ENCODE results near the gene ANKRD13B.

Gene ANKRD13B

DNA sequence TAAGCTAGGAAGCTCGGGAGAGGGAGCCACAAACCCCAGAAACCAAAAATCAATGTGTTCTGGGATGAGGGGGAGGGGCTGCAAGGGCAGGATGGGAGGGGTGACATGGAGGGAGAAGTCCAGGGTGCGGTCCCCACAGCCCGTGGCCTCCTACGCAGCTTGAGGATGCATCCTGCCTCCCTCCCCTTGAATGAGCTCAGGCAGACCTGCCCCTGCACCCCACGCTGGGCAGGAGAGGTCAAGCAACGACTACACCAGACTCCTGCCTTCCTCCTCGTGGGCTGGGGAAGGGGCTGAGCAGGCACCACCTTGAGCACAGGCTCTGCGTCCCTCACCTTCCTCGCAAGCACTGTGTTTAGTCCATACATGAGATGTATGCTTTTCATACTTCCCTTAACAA lies 3.9 kb downstream of the ANKRD13B start:
- DNase-seq = no peak

DNA sequence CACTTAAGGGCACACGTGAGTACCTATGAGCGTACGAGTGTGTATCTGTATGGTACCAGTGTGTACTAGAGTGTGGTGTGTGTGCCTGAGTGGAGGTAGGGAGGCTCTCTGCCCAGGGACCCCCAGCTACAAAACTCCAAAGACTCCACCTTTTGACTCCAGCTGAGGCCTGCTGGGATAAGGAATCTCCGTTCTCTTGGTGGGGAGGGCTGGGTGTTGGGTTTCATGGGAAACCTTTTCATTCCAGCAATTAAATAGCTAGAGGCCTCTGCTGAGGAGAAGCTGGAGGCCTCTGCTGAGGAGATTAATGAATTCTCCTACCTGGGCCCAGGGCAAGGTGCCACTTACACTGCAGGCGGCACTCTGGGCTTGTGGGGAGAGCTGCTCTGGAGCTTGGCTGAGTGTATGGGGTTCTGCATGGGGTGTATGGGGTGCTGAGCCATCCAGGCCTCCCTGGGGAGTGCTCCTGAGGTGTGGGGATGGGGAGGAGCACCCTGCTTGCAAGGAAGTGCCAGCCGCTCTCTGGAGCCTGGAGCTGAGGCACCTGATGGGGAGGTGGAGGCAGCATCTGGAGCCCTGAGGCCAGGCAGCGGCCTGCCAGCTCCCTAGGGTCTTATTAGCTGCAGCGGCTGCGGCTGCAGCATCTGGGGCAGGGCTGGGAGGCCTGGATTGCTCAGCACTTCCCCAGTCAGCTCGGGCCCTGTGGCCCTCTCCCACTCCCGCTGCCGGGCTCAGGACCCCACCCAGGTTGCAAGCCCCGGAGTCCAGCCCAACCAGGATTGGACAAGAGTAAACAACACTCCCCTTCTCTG lies 4.6 kb downstream of the ANKRD13B start:
- DNase-seq = no peak

DNA sequence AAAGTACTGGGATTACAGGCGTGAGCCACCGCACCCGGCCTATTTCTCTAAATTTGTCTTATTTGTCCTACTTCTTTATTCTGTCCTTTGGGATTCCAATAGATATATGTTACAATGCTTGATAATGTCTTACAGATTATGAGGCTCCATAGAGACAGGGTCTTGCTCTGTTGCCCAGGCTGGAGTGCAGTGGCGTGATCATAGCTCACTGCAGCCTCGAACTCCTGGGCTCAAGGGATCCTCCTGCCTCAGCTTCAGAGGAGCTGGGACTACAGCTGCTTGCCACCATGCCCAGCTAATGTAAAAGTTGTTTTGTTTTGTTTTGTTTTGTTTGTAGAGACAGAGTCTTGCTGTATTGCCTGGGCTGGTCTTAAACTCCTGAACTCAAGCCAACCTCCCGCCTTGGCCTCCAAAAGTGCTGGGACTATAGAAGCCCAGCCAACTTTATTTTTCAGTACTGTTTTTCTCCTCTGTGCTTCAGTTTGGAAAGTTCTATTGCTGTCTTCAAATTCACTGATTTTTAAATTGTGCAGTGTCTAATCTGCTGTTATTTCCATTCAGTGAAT lies 10.3 kb downstream of the ANKRD13B start:
- no peak for DNase-seq

DNA sequence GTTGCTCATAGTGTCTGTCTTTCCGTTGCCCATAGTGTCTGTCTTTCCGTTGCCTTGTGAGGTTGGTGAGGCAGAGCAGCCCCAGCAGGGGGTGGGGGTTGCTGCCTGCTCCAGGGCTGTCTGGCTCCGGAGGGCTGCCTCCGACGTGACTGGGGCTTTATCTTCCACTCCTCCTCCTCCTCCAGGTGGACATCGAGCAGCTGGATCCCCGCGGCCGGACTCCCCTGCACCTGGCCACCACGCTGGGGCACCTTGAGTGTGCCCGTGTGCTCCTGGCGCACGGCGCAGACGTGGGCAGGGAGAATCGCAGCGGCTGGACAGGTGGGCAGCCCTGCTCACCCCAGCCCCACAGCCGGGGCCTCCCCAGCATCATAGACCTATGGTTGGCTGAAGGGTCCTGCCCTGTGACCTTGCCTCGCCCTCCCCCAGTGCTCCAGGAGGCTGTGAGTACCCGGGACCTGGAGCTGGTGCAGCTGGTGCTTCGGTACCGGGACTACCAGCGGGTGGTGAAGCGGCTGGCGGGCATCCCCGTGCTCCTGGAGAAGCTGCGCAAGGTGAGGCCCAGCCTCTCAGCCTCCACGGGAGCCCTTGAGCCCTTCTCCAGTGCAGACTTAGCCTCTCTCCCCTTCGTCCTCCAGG lies 14.7 kb downstream of the ANKRD13B start:
- no peak for DNase-seq

DNA sequence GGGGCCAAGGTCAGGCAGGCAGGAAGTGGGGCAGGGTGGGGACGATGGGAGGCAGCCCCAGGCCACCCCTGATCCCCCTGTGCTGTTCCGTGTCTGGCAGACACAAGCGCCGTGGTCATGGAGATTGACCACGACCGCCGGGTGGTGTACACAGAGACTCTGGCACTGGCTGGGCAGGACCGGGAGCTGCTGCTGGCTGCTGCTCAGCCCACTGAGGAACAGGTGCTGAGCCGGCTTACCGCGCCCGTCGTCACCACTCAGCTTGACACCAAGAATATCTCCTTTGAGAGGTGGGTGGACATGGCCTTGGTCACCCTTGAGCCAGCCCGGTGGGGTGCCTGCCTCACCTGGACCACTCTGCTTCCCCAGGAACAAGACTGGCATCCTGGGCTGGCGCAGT lies 16.1 kb downstream of the ANKRD13B start:
- DNase-seq = no peak

GRCh38 chr17:29610395-29610794 lies 17.5 kb downstream of the ANKRD13B start:
- no peak for DNase-seq

DNA sequence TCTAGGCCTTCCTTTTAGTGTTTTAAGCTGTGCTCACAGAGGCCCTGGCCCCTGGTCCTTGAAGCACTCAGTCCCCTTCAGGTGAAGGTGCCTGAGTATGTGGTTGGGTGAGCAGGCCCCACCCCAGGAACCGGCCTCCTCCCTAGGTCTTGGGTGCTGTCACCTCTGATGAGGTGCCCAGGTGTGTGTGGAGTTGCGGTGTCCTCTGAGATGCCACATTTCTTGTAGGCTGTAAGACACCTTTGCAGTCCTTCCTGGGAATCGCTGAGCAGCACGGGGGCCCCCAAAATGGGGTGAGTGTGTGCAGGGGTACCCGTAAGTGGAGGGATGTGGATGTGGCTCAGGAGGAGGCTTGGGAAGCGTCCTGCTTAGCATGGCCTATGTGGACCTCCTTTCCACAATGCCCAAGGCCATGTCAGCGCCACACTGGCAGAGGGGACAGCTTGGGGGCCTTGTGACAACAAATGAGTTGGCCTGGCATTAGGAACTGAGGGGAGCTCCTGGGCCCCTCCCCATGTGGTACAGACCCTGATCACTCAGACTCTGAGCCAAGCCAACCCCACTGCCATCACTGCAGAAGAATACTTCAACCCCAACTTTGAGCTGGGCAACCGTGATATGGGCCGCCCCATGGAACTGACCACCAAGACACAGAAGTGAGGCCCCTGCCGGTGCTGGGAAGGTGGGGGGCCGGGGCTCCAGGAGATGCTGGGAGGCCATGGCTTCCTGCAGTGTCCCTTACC lies 18.6 kb downstream of the ANKRD13B start:
- DNase-seq = no peak

DNA sequence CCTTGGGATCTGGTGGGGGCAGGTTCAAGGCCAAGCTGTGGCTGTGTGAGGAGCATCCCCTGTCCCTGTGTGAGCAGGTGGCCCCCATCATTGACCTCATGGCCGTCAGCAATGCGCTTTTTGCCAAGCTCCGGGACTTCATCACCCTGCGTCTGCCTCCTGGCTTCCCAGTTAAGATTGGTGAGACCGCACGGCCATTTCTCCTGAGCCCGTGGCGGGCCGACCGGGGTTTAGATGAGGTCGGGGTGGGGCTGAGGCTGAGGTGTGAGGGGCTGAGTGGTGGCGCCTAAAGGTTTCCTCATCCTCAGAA lies 19.1 kb downstream of the ANKRD13B start:
- DNase-seq = no peak

GRCh38 chr17:29612404-29613280 lies 19.7 kb downstream of the ANKRD13B start:
- no peak for DNase-seq

GRCh38 chr17:29613352-29613837 lies 20.5 kb downstream of the ANKRD13B start:
- no peak for DNase-seq

DNA sequence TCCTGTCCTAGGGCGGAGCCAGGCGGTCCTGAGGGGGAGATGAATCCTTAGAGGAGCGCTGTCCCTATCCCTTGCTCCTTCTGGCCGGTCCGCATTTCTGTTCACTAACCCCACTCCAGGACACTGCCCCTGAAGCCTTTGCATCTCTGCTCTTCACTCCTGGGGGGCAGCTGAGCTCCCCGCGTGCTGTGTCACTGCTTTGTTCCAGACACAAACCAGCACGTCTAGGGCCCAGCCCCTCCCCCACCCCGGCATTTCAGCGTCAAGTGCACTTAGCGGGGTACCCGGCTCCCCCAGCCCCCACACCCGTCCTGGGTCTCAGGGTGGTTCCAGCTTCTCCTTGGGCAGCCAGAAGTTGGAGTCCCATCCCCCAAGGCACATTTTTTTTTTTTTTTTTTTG lies 20.9 kb downstream of the ANKRD13B start:
- no peak for DNase-seq

- no peak for DNase-seq
These were observed 21.6 kb downstream of the ANKRD13B start for GRCh38 chr17:29614349-29615047.

GRCh38 chr17:29615048-29615385 lies 22.1 kb downstream of the ANKRD13B start:
- no peak for DNase-seq

- DNase-seq = no peak
These were observed 22.8 kb downstream of the ANKRD13B start for GRCh38 chr17:29615492-29616299.

DNA sequence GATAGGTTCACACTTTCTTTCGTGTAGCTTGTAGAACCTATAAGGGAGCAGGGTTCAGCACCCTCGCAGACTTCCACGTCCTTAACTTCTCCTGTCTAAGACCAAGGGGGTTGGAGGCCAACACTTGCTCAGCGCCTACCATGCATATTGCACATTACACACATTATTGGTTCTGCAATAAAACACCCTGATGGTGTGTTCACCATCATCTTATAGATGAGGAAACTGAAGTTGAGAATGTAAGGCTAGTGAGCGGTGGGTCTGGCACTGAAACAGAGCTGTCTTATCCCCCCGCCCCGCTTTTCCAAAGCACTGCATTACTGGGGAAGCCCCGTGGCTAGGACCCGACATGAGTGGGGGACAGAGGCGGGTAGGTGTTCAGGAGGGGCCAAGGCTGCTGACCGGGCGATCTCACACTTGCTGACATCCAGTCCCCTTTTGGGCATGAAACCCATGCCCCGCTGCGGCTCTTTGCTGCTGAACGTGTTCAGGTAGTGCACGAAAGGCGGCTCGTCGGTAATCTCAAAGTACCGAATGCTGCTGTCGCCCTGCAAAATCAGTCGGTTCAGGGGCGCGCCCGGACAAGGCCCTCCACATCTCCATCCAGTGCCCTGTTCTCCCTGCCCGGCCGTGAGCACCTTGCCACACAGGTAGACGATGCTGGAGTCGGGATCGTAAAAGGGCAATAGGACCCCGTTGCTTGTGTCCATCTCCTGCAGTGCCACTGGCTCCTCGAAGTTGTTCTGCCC lies 23.5 kb downstream of the ANKRD13B start:
- DNase-seq = no peak

GRCh38 chr17:29617125-29617480 lies 24.2 kb downstream of the ANKRD13B start:
- DNase-seq = peak; percentile 97

- peak; percentile 83 for DNase-seq
These were observed 24.7 kb downstream of the ANKRD13B start for GRCh38 chr17:29617481-29618271.

DNA sequence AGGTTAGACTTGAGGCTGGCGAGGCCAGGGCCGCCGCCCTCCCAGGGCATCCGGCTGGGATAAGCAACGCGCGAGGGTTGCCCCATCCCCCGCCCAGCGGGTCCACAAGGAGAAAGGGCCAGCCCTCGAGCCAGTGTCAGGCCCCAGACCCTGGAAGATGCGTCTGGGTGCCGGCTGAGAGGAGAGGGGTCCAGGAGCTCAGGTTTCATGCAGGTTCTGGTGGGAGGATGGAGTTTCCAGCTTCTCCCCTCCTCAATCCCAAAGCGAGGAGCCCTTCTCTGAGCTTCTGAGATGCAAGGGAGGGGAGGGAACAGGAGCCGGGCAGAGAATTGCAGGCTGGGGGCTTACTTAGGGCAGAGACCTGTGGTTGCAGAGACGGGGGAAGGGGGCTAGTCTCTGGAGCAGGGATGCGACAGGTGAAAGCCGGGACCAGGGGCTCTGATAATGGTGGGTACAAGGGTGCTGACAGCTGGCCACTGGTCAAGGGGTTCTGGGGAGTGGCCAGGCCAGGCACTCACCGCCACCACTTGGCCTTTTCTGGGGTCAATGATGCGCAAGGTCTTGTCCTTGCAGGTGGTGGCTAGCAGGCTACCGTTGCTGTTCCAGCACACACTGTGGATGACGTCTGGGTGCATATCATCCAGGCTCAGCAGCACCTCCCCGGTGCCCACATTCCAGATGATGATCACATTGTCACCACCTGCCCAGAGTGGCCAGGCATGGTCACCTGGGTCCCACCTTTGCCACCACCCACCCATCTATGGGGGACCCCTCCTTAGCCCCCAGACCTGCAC lies 25.5 kb downstream of the ANKRD13B start:
- no peak for DNase-seq

- peak; percentile 31 for DNase-seq
These were observed 26.3 kb downstream of the ANKRD13B start for GRCh38 chr17:29619251-29619650.
